ENCODE results near the gene TPCN2. TPM values are rescaled to one million over a fixed set of nuclear protein-coding genes. Genes with fewer than 3 reads are reported as not detected.

Gene TPCN2
- total and polyA plus RNA-seq, 2 of the 4 experiments (the other 2 are of a cell fraction) = 3.4 to 8.0 TPM

DNA sequence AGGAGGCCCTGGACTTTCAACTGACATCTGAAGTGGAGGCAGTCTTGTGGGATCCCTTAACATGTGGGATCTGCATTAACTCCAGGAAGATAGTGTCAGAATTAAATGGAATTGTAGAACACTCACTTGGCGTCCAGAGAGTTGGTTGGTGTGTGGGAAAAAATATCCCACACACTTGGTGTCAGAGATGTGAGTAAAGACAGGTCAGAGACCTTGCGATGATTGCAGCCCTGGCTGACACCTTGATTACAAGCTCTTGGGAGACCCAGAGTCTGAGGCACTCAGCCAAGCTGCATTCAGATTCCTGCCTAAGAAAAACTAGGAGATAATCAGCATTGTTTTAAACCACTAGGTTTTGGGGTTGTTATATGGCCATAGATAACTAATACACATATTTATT, 7.2 kb upstream of the TPCN2 start:
- Histone ChIP-seq H2AK9ac (replicated peaks; ENCODE audit: low read depth, low read length, poor library complexity) (no peak overlapping the region), H4K8ac (ENCODE audit: low read depth in 2 of 2, low read length in 2 of 2) (peak overlapping the region in 1 of 2 experiments; percentile 39; a peak in 1 of 4 replicates), H3K14ac (replicated peaks; ENCODE audit: low read depth, low read length) (peak overlapping the region; percentile 93), H3K9ac (ENCODE audit: low read depth, low read length) (no peak overlapping the region), H3K36me3 (ENCODE audit: control insufficient read depth, insufficient read depth, low read length) (no peaks in the 10 kb centered on the region), H3K27me3 (ENCODE audit: control insufficient read depth, insufficient read depth, low read length) (no peaks in the 10 kb centered on the region), H2AFZ (replicated peaks; ENCODE audit: low read length, poor library complexity) (no peak overlapping the region), H4K91ac (ENCODE audit: insufficient read depth, low read depth, low read length) (no peak overlapping the region; the same call in 1 of the 2 replicates), H2AK5ac (ENCODE audit: low read depth, low read length) (peak overlapping the region; percentile 82), H3K56ac (ENCODE audit: extremely low read depth, insufficient read depth, low read length) (no peak overlapping the region), H3K23ac (ENCODE audit: low read depth, low read length) (peak overlapping the region; percentile 29; the same call in 1 of the 2 replicates), H4K20me1 (ENCODE audit: insufficient read depth, low read length) (no peaks in the 10 kb centered on the region), H2BK20ac (ENCODE audit: low read depth, low read length) (peak overlapping the region; percentile 61; the same call in 1 of the 2 replicates), H3K4me3 (ENCODE audit: insufficient read depth, low read depth, low read length) (no peak overlapping the region), H2BK15ac (ENCODE audit: low read depth, low read length) (peak overlapping the region; percentile 30; the same call in 1 of the 3 replicates), H3K4ac (ENCODE audit: low read depth, low read length) (peak overlapping the region; percentile 52), H3K4me2 (ENCODE audit: low read depth, low read length) (no peak overlapping the region), H3K79me1 (ENCODE audit: low read depth in 1 of 2, low read length in 2 of 2) (no peaks in the 10 kb centered on the region), H3K9me3 (ENCODE audit: control insufficient read depth, insufficient read depth, low read length) (no peaks in the 10 kb centered on the region), H2BK5ac (ENCODE audit: low read depth, low read length, poor library complexity, severe bottlenecking) (no peak overlapping the region), H3K4me1 (ENCODE audit: control insufficient read depth, insufficient read depth, low read length) (peaks cover 18% of the 10 kb centered on the region), H2BK120ac (ENCODE audit: low read depth, low read length) (peak overlapping the region; percentile 16), H3K27ac (ENCODE audit: insufficient read depth, low read length) (no peak overlapping the region), H3K18ac (ENCODE audit: low read depth, low read length) (no peak overlapping the region), H4K5ac (ENCODE audit: low read depth, low read length) (peak overlapping the region; percentile 33), H3K9me1 (ENCODE audit: insufficient read depth, low read length) (peaks cover 13% of the 10 kb centered on the region)
- no CpG with 5 or more reads among the region's 2 CpGs for WGBS, 2 experiments (ENCODE audit: extremely low coverage in 2 of 2, insufficient read length in 1 of 2)
- peak; percentile 24 for DNase-seq
- in situ Hi-C loops (cut with MboI; ENCODE audit: low sequenced_read_pairs) (no loop called here), intact Hi-C loops (cut with micrococcal nuclease) (no loop called here), dilution Hi-C loops (cut with HindIII; ENCODE audit: low sequenced_read_pairs, unreplicated experiment) (no loop called here)
- no TSS peak for BruUV-seq (replicated peaks)
- ChIA-PET CTCF (interaction anchor here (0.7 kb wide), 1 partner anchor 95 kb away, joined by 9 read pairs; no protein-coding TSS in a partner anchor), POLR2A (ENCODE audit: unreplicated experiment) (no interaction called here)
- no peak for TF ChIP-seq NFE2L2 (IDR thresholded peaks at IDR 0.05; ENCODE audit: low read depth, low read length)
- TF ChIP-seq CEBPB (IDR thresholded peaks at IDR 0.05; ENCODE audit: low read depth, low read length) = no peak
- no peak for TF ChIP-seq FOS (IDR thresholded peaks at IDR 0.05; ENCODE audit: low read depth, low read length)
- no peak for TF ChIP-seq CHD1 (IDR thresholded peaks at IDR 0.05; ENCODE audit: low read depth, low read length)
- no peak for TF ChIP-seq POLR2A (IDR thresholded peaks at IDR 0.05; ENCODE audit: low read depth, low read length)
- TF ChIP-seq MAZ (IDR thresholded peaks at IDR 0.05; ENCODE audit: borderline replicate concordance, low read depth, low read length) = no peak
- no peak for TF ChIP-seq RAD21 (IDR thresholded peaks at IDR 0.05; ENCODE audit: low read length)
- TF ChIP-seq, protein P1, sequence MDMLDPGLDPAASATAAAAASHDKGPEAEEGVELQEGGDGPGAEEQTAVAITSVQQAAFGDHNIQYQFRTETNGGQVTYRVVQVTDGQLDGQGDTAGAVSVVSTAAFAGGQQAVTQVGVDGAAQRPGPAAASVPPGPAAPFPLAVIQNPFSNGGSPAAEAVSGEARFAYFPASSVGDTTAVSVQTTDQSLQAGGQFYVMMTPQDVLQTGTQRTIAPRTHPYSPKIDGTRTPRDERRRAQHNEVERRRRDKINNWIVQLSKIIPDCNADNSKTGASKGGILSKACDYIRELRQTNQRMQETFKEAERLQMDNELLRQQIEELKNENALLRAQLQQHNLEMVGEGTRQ (IDR thresholded peaks at IDR 0.05; ENCODE audit: low read depth, low read length) = no peak
- no peak for TF ChIP-seq RFX5 (IDR thresholded peaks at IDR 0.05; ENCODE audit: low read depth, low read length)
- no peak for ATAC-seq (ENCODE audit: low read depth)

All from IMR-90 (cell line).